Panc1 (cell line): Measurements from ENCODE around the gene CACNA2D3.

Source experiments
- CTCF ChIP-seq: fragments of 450-650 bp; IDR thresholded peaks from 2 replicates; pipeline ENCODE4 v1.5.1; 2017; ENCODE audit warnings: mild to moderate bottlenecking
- POLR2AphosphoS5 ChIP-seq: IDR thresholded peaks from 2 replicates; pipeline ENCODE4 v1.6.1; 2012; ENCODE audit warnings: mild to moderate bottlenecking, low read depth, low read length, moderate library complexity
- REST ChIP-seq, 2 experiments: IDR thresholded peaks; 2 replicates each; pipeline ENCODE4 v1.6.1; 2011 to 2012; ENCODE audit warnings: low read depth in 2 of 2, control low read depth in 1 of 2, low read length in 1 of 2, mild to moderate bottlenecking in 1 of 2, moderate library complexity in 1 of 2; ENCODE audit not compliant: insufficient read depth in 1 of 2
- TCF7L2 ChIP-seq: IDR thresholded peaks from 2 replicates; pipeline ENCODE4 v1.6.1; 2011; ENCODE audit warnings: mild to moderate bottlenecking, low read depth, low read length, inconsistent platforms

DNA sequence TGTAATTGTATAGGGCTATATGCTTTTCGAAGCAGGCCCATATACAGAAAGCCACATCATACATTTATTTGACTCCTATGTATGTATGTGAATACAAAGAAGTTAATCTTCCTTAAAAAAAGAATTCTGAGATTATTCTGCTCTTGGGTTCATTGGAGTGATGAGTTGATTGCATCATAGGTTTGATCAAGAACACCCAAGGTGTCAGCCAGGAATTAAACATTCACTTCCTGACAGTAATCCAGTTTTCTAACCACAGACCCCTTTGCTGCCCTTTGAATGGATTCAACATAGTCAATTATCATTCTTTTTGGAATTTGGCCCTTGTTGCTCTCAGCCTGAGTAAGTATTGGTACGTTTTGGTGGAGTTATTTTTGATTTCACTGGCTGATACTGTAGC is 225.6 kb downstream of the CACNA2D3 start:
- TF ChIP-seq CTCF (no peak), REST (IDR thresholded peaks at IDR 0.05; ENCODE audit: insufficient read depth in 1 of 2, low read depth in 2 of 2, low read length in 1 of 2) (no peak), POLR2AphosphoS5 (no peak), TCF7L2 (no peak)
